Left kidney (tissue), 2 donors: ENCODE measurements around the gene GNA14. TPM values are rescaled to one million over a fixed set of nuclear protein-coding genes. Genes with fewer than 3 reads are reported as not detected.
"Not testable (repeated sequence)": the region's sequence is repeated elsewhere in the genome, so short reads cannot be mapped to it uniquely, and the experiment has no call there.

Source experiments
- DNase-seq: peaks from one replicate; pipeline ENCODE4 v3.0.0-alpha.2; 2013
- polyA plus RNA-seq: library from polyadenylated mRNA; unstranded; fragments of 120-200 nt; gene quantifications from one replicate; pipeline ENCODE4 v1.2.1, GENCODE V29; 2013; ENCODE audit not compliant: insufficient read length

Gene GNA14
- polyA plus RNA-seq, 1 donor: 16.6 TPM

DNA sequence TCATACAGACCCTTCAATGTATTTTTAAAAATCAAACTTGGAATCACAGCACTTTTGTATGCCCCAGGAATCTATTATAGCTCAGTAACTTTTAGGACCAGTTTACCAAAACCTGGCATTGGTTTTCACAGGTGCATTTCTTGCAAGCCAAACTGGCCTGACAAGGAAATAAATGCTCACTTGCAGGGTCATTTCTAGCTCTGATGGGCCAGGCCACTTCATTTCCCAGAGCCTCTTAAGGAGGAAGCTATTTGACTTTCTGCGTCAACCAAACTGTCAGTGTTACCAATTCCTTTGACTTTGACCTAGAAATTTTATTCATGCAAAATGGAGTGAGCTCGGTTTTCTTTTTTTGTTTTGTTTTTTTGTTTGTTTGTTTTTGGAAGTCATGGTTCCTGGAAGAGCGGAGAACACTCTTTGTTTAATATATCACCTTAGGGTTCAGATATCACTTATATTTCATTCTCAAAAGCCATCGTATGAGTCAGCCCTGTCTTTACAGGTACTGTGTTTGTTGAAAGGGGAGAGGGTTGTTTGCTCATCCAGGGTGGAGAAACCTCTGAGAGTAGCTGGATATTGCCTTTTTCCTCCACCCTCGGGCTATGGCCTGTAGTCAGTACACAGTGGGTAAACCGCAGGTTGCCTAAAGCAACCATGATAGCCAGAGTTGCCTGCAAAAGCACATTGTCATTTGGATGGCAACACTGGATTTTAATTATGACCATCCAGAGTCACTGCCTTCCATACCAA lies 58.9 kb downstream of the GNA14 start:
- DNase-seq: no peak

DNA sequence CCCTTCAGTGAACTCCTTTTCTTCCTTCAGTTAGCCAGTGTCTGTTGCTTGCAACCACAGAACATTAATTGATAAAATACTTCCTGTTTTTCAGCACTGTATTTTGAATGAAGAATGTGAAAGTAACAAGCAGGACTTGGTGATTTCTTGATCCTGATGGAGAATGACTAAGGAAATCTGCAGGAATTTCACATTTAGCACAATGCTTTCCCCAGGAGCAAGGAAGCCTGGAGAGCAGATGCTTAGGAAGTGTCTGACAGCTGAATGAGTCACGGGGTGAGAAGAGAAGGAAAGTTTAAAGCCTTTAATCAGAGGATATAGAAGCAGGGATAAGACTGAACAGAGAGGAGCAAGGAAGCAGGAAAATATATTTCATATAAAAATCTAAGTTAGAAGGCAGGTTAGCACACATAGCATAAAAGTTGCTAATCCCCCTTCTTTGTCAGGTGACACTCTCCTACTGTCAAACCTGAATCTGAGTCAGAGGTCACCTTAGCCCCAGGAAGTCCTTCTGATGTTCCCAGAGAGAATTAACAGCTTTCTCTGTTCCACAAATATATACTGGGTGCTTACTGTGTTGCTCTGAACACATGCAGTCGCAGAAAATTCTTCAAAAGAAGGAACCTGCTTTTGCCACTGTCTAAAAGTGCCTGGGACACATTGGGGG lies 59.7 kb downstream of the GNA14 start:
- no peak for DNase-seq

DNA sequence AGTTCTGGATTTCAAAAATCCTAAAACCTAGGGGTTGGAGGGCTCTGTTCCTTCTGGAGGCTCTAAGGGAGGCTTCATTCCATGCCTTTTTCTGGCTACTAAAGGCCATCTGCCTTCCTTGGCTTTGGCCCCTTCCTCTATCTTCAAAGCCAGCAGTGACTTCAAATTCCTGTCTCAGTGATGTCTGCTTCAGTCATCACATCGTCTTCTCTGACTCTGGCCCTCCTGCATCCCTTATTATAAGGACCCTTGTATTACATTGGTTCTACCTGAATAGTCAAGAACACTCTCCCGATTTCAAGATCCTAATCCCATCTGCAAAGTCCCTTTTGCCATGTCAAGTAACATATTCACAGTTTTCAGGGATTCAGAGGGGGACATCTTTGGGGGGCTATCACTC lies 60.3 kb downstream of the GNA14 start:
- no peak for DNase-seq

GRCh38 chr9:77587042-77587441 lies 61.1 kb downstream of the GNA14 start:
- DNase-seq: no peak

DNA sequence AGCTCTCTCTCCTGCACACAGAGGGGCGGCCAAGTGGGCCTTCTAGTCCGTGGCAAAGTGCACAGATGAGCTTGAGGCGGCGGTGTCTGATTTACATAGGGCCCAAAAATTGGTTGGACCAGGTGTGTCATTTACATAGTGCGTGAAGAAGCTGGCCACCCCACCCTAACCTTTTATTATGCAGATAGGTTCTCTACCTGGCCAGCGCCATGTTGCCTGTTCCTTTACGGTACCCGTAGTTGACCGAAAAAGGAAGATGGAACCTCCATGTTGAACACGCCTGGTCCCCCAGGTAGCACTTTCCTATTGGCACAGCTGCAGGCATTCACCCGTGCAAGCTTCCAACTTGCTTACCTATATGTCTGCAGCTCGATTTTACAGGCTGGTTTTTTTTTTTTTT lies 61.5 kb downstream of the GNA14 start:
- no peak for DNase-seq

DNA sequence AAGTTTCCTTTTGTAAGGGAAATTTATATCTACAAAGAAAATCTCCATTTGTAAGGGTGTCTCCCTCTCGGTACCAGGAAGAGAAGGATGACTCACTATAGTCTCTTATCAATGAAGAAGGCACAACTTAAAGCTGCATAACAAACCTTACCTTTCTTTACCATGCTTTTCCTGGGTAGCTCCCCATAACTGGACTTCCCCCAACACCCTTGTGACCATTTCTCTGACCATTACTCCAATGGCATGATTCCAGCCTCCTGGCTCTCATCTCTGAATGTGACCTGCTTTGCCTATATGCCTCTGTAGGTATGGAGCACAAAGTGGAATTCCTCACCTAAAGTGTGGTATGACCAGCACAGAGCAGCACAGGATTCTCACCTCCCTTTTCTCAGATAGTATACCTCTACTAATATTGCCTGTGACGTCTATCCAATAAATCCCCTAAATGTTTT lies 62.8 kb downstream of the GNA14 start:
- no peak for DNase-seq

DNA sequence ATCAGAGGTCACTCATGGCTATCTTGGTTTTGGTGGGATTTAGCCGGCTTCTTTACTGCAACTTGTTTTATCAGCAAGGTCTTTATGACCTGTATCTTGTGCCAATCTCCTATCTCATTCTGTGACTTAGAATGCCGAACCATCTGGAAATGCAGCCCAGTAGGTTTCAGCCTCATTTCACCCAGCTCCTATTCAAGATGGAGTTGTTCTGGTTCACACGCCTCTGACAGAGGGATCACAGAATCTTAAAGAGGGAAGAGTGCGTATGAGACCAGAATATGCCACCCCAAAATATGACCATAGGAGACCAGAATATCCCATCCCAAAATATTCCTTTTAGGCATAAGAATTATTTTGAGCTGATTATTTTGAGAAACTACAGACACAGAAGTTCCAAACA lies 63.2 kb downstream of the GNA14 start:
- DNase-seq: not testable (repeated sequence)

GRCh38 chr9:77582961-77583576 lies 65.1 kb downstream of the GNA14 start:
- DNase-seq: peak; percentile 44

DNA sequence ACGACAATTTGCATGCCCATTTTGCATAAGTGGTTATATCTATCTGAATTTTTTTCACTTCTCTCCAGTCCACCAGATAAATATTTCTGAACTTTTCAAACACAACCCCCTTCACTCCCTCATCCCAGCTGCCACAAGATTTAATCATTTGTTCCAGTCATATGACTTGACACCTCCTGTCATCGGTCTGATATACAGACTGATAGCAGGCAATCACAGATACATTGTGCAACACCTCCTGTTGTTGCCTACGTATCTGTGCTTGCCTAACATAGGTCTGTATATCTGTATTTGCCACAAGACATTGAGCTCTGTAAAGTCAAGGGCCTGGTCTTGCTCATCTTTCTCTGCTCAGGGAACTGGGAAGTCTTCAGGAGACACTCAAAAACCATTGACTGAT lies 65.6 kb downstream of the GNA14 start:
- DNase-seq: no peak

DNA sequence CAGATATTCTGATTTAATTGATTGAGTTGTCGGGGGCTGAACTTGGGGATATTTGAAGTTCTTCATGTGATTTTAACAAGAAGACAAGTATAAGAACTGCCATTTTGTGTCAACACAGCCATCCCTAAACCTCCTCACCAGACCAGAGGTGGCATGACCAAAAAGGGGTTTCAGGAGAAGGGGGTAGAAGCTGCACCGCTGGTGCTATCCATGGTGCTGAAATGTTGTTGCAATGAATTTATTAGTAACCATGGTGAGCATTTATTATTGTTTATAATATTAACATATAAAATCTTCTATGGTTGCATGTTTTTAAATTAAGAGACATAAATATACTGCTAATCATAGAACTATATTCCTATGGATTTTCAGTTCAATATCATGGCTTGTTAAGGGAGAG lies 72.3 kb downstream of the GNA14 start:
- no peak for DNase-seq

- no peak for DNase-seq
These were observed 78.8 kb downstream of the GNA14 start for GRCh38 chr9:77569335-77569734.

DNA sequence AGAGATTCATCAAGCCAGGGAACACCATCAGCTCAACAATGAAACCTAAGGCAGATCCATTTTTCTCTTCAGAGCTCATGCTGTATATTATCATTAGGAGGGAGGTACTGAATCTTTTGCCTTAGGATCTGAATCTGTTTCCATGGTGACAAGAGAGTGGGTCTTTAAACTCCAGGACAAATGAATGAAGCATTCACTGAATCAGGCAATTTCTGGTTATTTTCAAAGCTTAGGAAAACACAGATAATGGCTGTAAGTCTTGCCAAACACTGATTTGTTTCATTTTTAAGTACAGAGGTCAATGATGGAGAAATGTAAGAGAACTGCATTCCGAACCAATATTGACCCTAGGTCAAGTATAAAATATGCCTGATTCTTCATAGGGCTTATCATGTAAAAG lies 84.9 kb downstream of the GNA14 start:
- no peak for DNase-seq

DNA sequence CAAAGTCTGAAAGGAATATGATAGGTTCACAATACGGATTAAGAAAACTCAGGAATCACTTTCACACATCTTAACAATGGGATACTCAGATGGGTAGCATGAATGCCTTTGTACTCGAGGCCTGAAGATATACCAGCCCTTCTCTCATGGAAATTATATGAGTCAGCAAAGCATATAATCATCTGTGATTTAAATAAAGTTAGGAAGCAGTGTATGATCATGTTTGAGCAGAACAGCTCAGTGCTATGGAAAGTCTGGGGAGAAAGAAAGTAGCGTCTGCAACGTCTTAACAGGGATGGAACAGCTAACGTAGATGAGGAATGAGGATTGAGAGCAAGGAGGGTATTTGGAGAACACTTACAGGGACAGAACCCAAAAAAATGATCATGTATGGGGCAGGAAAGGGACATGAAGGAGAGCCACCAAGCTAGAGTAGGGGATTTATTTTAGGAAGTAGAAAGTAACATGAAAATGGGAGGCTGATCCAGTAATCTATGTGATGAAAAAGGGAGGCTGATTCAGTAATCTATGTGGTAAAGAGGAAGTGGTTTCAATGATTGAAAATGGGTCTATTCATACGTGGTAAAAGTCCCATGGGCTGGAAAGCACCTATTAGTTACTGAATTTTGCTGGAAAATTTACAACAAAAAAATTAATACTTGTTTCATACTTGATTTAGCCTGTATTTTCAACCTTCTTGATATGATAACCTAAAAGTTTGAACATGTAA lies 85.9 kb downstream of the GNA14 start:
- DNase-seq: no peak

DNA sequence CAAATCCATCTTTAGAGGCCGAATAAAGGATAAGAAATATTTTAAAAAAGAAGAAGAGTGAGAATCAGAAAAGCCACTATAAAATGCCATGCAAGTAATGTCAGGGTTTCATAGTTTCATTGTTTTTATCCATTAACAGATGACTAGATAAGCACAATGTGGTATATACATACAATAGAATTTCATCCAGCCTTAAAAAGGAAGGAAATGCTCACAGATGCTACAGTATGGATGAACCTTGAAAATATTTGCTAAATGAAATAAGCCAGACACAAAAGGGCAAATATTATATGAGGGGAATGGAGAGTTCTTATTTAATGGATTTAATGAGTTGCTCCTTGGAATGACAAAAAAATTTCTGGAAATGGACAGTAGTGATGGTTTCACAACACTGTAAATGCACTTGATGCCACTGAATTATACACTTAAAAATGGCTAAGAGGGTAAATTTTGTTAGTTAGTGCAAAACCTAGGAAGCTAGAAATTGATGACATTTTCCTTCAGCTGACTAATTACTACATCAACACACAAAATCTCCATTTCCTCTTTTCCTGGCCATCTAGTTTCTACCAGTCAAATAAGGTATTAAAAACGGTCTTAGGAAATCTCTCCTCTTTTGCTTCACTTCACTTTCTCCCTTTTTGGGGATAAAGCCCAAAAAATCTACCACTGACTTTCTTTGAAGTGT lies 86.6 kb downstream of the GNA14 start:
- DNase-seq: no peak

DNA sequence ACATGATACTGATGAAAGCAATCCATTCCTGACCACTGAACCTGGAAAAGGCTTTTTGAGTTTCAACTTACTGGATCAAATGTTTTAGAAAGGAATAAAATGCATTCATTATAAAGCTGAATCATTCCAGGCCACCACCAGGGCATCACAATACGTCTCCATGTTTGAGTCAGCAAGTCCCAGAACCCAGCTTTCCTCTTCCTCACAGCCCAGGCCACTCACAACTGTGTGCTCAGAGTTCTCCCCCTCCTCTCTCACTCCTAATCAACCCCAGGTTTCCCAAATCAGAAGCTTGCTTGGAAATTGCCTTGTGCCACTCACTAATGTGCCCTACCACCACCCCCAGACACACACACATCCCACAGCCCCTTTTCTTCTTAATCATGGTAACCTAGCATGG lies 91.7 kb downstream of the GNA14 start:
- no peak for DNase-seq

DNA sequence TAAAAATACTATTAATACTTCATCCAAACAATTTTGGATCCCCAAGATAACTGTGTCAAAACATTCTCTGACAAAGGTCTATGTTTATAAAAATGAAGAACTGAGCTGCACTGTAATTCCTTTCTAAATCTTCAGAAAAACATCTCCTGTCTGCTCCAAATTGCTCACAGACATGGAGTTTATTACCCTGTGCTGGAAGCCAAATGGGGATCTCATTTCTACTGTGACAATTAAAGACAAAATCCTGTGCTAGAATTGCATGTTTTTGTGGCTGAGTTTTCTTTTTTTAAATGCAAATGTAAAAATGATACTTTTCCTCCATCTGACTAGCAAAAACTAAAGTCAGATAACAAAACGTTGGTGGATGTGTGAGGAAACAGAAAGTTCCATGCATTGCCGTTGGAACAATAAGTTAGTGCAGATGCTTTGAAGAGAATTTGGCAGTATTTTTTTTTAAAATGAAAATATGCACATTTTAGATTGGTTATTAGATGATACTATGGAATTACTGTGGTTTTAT lies 93.5 kb downstream of the GNA14 start:
- no peak for DNase-seq

DNA sequence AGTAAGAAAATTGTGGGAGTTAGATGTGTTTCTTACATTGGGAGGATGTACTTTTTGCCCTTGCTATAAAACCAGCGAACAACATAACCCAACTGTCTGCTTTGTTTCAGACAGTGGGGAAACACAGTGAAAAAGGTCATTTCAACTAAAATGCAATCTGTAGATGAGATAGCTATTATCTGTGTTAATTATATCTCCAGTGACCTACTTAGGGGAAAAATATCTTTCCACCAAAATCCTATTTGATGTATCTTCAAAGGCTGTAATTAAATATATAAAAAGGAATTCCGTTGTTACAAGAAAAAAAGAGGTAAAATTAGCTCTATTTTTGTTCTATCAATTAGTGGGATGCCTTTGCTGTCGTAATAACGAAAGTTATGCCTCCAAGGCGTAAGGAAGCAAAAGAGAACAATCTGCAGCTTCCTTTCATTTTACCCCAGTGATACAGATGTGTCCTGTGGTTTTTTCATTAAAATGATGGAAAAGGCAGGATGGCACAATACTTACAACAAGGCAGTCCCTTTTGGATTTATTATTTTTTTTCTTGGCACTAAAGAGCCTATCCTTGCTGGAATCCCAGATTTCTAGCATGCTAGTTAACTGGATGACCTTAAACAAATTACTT lies 100.9 kb downstream of the GNA14 start:
- no peak for DNase-seq

- no peak for DNase-seq
These were observed 101.7 kb downstream of the GNA14 start for GRCh38 chr9:77546376-77546950.

DNA sequence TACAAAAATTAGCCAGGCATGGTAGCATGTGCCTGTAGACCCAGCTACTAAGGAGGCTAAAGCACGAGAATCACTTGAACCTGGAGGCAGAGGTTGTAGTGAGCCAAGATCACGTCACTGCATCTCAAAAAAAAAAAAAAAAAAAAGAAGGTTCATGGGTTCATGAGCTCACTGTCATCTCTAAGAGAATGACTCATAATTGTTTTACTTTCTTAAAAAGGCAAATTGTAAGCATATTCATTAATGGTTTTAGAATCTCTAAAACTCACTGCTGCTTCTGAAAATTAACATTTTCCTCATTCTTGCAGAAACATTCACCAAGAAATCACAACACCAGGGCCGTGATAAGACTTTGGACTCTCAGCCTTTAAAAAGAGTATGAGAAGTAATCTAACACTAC lies 103.6 kb downstream of the GNA14 start:
- DNase-seq: no peak

DNA sequence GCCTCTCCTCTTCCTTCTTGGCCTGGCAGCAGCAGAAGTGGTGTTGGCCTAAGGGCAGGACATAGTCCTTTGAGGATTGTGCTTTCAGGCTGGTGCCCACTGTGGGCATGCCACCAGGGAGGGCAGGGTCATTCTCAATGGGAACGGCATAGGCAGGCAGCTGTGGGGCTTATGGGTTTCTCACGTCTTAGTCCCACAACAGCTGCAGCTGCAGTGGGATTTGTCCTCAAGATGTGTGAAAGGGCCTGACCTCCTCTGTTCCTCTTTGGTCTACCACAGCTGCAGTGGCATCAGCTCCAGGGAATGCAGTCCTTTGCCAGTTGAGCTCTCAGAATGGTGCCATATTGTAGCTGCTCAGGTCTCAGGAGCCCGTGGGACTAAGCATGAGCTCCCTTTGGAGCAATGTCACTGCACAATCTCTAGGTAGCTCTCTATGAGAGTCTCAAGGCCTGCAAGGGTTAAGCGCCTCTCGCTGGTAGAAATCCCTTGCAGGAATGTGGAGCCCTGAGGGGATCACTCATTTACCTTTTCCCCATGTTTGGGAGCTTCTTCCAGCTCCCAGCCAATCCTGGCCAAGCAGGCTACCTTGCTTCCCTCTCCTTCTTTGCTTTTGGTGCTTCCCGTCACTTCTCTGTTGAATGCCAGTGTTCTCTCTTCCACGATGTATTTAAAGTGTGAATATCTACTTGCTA lies 104.8 kb downstream of the GNA14 start:
- DNase-seq: no peak
